Putamen (tissue), 1 donor: Measurements from ENCODE around the gene ADARB2.
"Not testable (repeated sequence)": the region's sequence is repeated elsewhere in the genome, so short reads cannot be mapped to it uniquely, and the experiment has no call there.

ENCODE experiments used
- DNase-seq: peaks from one replicate; pipeline ENCODE4 v3.0.0-alpha.2; 2016; ENCODE audit warnings: low spot score

ADARB2 gene

DNA sequence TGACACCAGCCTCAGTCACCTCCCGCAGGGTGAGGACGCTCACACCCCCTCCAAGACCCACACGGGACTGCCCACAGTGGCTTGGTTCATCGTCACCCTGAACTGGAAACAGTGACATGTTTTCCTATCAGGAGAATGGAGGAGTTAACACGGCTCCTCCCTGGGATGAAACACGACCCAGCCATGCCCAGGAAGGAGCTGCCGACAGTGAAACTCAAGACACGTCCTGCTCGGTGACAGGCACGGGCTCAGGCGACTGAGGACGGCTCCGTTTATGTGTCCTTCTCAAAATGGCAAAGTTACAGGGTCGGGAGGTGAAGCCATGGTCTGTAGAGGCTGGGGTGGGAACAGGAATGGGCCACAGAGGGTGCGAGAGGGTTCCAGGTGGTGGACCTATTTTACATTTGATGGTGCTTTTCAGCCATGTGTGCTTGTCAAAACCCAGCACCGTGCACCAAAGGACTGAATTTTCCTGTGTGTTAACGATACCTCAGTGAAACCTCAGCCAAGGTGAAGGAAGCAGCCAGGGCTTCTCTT, 272.4 kb downstream of the ADARB2 start:
- DNase-seq: no peak

DNA sequence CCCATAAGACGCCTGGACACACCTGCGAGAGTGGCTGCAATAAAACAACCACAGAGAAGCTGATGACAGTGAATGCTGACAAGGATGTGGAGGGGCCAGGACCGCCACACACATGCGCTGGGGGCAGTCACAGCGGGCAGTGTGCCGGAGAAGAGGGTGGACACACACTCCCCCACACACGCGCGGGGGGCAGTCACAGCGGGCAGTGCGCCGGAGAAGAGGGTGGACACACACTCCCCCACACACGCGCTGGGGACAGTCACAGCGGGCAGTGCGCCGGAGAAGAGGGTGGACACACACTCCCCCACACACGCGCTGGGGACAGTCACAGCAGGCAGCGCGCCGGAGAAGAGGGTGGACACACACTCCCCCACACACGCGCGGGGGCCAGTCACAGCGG, 273.4 kb downstream of the ADARB2 start:
- not testable (repeated sequence) for DNase-seq

DNA sequence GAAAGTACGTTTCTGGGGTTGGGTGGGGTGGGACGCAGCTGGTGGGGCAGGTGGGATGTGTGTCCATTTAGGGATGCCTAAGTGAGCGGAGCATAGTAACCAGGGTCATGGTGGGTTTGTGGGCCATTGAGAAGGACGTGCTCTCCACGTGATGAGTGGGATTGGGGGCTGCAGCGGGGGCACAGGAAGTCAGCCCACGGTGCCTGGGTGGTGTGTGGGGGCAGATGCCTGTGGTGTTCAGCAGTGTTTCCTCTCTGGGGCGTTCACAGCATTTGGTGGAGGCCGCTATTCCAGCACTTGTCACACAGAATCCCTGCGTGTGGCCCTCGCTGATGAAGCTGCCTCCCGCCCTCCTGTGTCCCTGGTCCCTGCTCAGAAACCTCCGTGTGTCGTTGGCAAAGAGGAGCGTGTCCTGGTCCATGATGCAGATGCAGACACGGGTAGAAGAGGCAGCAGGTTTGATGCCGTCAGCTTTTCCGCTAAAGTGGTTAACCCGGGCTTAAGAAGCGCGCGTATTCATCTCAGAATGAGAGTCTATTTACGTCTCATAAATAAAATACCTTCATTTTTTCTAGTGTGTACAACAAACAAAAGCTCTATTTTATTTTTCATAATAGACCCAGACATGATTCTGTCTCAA, 274.2 kb downstream of the ADARB2 start:
- no peak for DNase-seq

DNA sequence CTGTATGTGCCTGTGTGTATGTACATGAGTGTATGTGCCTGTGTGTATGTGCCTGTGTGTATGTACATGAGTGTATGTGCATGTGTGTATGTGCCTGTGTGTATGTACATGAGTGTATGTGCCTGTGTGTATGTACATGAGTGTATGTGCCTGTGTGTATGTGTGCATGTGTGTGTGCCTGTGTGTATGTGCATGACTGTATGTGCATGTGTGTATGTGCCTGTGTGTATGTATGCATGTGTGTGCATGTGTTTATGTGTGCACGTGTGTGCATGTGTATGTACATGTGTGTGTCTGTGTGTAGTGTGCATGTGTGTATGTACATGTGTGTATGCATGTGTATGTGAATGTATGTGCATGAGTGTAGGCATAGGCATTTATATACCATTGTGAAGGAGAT, 274.8 kb downstream of the ADARB2 start:
- no peak for DNase-seq

DNA sequence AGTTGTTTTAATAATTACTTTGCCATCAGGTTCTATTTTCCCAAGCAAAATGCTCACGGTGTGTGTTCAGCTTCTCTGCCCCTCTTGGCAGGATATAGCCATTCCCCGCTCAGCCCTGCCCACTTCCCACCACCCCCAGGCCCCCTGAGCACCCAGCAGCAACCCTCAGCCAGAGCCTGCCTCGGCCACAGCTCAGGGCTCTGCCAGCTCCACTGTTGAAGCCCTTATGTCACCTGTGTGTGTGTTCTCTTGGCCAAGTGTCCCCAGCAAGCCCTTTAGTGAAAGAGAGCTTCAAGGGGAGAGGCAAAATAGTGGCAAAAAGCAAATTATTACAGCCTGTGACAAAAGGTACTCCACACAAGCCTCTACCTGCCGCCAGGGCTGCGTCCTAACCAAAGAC, 275.3 kb downstream of the ADARB2 start:
- no peak for DNase-seq

DNA sequence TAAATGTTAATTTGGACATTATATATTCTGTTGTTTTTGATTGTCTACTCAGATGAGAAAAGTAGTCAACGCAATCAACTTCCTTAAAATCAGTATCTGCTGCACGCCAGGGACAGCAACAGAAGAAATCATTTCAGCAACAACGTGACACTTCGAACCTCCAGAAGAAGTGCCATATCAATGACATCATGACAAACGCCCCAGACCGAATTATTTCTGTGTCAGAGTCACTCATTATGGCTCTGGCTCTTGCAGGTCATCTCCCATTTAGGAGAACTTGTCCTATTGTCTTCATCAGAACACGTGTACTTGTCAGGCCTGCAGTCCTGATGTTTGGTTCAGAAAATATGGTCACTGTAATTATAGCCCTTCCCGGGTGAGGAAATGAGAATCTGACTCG, 276.3 kb downstream of the ADARB2 start:
- no peak for DNase-seq

DNA sequence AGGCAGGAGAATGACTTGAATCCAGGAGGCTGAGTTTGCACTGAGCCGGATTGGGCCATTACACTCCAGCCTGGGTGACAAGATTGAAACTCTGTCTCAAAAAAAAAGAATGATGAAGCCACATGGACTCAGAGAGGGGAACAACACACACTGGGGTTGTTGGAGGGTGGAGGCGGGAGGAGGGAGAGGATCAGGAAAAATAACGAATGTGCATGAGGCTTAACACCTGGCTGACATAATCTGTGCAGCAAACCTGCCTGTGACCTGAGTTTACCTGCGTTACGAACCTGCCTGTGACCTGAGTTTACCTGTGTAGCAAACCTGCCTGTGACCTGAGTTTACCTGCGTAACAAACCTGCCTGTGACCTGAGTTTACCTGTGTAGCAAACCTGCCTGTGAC, 277.7 kb downstream of the ADARB2 start:
- DNase-seq: not testable (repeated sequence)

DNA sequence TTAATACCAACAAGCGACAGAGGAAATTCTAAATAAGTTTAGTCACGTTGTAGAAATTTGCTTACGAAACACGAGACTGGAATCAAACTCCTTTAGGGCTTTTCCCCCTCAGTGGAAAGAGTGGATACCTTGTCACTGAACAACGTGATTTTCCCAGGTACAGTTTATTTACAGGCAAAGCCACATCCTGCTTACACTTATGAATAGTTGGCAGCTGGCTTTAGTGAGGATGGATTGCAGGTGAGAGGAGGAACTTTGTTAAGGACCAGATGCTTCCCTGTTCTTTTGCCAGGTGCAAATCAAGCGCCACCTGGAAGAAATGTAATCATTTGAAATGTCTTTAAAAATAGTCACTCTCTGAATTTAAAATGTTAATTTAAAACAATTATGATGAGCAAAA, 282.4 kb downstream of the ADARB2 start:
- no peak for DNase-seq

DNA sequence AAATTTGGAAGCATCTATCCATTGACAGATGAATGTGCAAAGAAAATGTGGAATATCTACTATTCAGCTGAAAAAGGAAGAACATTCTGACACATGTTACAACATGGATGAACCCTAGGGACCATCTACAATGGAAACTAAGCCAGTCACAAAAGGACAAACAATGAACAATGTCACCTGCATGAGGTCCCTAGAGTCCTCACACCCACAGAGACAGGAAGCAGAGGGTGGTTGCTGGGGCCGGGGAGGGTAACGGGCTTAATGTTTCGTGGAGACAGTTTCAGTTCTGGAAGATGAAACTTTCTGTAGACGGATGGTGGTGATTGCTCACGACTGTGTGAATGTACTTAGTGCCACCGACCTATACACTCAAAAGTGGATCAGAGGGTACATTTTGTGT, 282.9 kb downstream of the ADARB2 start:
- DNase-seq: no peak

DNA sequence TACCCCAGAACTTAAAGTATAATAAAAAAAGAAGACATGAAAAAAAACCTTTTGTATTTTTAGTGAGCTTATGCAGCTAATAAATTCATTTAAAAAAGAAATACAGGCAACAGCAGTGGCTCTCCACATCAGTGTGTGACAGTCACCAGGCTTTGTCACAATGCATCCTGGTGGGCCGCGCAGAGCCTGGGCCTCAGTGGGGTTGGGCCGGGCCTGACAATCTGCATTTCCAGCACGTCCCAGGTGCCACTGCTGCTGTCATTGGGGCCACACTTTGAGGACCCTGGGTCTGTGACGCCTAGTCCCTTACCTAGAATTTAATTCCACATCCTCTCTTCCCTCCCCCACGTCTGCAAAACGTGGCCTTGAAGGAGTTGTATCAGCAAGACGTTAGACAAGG, 284.5 kb downstream of the ADARB2 start:
- no peak for DNase-seq

DNA sequence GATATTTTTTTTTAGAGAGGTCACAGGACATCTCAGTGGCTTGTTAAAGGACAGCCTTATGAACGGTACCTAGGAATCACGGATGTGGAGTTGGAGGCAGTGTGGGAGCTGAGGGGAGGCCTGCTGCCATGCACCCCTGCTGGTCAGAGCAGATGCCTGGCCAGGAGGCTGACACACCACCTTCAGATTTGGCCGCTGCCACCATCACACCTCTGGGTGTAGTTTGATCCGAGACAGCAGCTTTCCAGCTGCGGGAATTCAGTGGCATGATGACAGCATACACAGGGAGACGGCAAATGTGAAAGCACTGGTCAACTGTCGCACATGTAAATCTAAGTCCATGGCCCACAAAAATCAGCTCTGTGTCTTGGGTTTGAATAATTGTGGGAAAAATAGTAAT, 285.4 kb downstream of the ADARB2 start:
- DNase-seq: no peak

DNA sequence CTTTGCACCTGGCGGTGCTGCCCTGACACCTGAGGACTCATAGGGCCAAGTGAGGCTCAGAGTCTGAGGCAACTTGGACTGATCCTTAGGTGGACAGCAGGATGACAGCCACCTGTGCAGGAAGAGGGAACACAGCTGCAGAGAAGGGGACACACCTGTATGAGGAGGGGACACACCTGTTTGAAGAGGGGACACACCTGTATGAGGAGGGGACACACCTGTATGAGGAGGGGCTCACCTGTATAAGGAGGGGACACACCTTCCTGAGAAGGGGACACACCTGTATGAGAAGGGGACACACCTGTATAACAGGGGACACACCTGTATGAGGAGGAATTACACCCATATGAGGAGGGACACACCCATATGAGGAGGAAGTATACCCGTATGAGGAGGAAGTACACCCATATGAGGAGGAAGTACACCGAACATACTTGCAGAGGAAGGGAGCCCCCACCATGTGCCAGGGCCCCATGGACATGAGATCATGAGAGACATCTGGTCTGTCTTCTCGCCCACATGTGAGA, 285.9 kb downstream of the ADARB2 start:
- DNase-seq: no peak

DNA sequence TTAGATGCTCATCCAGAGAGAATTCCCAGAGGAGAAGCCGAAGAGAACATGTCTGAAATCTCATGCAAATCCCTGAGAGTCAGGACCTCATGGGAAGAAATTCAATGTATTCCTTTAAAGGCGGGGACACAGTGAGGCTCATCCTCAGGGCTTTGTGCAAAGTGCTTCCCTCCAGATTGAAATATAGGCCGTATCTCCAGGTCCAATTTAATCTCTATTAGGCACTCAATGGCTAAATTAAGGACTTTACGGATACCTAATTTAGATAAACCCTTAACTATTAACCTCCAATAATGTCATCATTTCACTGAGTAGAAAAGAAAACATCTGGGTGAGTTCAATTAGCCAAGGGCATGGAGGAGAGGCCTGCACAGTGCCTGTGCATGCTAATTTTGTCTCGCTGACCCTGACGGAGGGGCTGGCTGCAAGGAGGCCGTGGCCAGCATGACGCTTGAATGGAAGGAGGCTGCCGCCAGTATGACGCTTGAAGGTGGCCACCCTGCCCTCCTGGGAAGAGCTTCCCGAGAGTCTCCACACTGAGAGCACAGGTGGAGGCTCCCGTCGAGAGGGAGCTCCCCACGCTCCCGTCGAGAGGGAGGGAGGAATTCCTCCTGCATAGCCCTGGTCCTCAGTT, 287.6 kb downstream of the ADARB2 start:
- no peak for DNase-seq

DNA sequence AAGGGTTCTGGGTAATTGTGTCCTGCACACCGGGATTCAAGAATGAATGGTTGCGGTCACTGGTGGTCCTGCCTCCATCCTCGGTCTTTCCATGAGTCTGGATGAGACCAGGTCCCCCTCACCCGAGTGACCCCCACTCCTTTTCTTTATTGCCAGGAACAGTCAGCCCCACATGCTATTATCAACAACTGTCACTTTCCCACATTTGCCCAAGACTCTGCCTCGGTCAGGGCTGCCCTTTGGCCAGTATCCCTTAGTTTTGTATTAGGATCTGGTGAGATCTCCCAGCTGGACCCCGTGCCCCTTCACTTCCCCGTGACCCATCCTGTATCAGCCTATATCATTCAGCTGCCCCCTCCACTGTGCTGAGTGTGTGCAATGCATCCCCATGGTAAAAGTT, 288.3 kb downstream of the ADARB2 start:
- DNase-seq: no peak

DNA sequence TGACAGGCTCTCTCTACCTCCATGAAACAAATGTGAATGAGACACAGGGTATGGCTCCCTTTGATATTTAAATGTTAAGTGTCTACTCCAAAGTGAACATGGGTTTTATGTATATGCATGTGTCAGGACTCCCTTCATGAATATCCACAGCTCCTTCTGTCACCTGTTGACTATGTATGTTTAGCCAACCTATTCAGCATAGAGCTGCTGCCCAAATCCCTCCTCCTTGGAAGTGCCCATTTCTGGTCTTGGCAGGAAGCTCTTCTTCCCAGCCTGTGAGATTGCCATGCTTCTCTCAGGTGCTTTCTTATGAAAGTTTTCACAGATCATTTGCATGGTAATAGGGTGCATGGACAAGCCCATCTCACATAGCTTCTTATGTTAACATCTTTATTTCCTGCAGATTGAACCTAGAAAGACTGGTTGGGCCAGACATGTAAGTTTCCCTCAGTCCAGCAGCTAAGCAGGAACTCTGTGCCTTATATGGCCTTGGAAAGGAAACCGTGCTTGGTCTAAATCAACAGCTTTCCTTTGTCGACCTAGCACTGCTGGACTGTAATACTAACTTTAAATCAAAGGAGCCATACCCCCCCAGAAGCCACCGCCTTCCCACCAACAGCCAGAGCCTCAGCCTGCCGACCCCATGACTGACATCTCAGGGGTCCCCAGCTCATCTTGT, 288.9 kb downstream of the ADARB2 start:
- DNase-seq: no peak

DNA sequence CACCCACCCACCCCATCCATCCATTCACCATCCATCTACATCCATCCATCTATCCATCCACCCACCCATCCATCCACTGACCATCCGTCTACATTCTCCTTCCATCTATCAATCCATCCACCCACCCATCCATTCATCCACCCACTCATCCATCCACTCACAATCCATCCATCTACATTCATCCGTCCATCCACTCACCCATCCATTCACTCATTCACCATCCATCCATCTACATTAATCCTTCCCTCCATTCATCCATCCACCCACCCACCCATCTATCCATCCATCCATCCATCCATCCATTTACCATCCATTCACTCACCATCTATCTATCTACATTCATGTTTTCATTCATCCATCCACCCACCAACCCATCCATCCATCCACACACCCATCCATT, 292.5 kb downstream of the ADARB2 start:
- no peak for DNase-seq

DNA sequence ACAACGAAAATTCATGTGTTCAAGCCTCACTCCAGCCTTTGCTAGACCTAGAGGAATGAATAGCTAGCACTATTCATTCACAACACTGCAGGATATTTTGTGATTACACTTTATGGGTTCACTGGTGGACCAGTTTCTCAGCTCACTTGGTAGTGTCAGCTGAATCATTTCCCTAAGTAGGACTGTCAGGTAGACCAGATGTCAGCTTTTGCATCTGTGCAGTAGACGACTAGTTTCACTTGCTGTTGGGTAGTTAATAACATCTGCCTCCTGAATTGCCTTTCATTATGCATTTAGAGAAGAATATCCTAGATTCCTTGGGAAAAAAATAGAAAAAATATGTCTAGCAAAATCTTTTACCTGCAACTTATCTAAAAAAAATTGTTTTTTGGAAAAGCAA, 296.4 kb downstream of the ADARB2 start:
- no peak for DNase-seq

DNA sequence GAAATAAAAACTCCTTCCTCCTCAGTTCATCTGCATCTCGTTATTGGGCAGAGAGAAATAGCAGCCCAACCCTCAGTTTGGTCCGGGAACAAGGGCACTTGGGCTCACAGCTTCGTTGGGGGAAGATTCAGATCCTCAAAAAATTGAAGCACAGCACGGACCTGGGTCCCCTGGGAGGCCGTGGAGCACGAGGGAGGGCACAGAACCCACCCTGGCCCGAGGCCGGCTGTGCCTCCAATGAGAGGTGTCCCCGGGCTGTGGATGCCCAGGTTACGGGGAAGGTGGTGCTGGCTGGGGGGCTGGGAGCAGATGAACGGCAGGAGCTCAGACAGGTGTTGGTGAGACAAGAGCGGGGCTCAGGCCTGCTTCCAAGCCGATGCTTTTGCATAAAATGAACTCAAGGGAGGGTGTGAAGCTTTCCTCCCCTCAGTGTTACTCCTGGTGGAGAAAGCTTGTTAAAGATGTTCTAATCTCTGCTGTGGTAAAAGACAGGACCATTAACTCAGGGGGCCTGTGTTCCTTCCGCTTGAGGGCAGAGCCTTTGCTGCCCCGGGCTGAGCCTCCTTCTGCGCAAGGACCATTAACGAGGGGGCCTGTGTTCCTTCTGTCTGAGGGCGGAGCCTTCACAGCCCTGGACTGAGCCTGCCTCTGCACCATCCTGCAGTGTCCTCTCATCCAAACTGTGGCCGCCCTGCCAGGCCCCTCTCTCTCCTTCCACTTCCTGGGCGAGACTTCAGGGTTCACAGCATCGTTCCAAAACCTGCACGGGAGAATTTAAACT, 302.2 kb downstream of the ADARB2 start:
- DNase-seq: no peak

DNA sequence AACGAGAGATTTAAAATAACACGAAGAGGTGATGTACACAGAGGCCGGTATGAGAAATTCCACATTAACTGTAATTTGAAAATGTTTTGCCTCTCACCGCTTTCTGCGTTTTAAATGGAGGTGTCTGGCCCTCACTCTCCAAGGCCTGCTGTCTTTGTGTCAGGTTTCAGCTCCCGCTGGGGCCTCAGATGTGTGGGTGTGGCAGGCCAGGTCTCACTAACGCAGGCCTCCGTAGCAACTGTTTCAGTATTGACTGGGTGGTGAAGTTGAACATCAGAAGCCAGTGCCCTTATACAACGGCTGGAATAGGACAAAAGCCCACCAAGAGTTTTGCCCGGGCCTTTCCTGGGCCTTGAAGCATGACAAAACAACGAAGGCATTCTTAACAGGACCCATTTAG, 303.1 kb downstream of the ADARB2 start:
- DNase-seq: no peak

DNA sequence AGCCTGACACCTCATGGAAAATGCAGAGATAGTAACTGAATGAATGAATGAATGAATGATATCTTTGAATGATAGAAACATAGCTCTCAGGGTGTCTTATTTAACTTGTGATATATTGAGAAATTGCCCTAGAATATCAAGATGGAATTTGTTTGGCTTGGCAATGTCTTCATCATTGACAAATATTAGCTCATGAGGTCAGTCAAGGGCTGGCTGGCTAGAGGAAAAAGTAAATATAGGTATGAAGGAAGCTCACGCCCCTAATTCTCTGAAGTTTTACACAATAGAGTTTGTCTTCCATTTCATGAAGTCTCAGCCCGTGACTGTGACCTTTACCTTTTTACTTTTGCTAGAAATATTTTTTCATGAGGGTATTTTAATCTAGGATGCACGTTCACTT, 305.2 kb downstream of the ADARB2 start:
- DNase-seq: no peak

DNA sequence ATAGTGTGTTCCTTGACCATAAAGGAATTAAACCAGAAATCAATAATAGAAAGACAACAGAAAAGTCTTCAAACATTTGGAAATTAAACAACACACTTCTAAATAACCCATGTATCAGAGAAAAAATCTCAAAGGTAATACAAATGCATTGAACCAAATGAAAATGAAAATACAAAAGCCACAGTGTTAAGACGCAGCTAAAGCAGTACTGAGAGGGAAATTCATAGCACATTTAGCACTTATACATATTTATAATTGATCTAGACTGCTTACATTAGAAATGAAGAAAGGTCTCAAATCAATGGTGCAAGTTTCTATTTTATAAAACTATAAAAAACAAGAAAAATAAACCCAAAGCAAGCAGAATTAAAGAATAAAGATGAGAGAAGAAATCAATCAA, 306.1 kb downstream of the ADARB2 start:
- no peak for DNase-seq

DNA sequence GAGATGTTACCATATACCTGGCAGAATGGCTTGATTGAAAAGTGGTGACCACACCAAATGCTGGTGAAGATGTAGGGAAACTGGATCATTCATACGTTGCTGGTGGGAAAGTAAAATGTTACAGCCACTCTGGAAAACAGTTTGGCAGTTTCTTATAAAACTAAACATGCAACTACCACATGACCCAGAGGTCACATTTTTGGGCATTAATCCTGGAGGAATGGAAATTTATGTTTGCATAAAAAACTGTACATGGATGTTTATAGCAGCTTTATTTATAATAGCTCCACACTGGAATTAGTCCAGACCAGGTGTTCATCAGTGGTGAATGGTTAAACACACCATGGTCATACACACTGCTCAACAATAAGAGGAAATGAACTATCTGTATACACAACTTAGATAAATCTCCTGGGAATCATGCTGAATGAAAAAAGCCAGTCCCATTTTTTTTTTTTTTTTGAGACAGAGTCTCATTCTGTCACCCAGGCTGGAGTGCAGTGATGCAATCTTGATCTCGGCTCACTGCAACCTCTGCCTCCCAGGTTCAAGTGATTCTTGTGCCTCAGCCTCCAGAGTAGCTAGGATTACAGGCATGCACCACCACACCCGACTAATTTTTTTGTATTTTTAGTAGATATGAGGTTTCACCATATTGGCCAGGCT, 309.7 kb downstream of the ADARB2 start:
- DNase-seq: not testable (repeated sequence)
